ACHN (cell line): Measurements from ENCODE around the gene EXOC3L1.

ENCODE experiments used
- DNase-seq: peaks from one replicate; pipeline ENCODE4 v3.0.0-alpha.2; 2015
- in situ Hi-C: cut with HindIII; loops from 2 replicates; pipeline ENCODE4 v1.10.0; 2017; ENCODE audit warnings: low sequenced_read_pairs, low pct_ligation_motif_present, low pct_unique_long_range_greater_than_20kb

The EXOC3L1 gene

GRCh38 chr16:67190041-67190440 is at the start of gene EXOC3L1:
TSS of gene EXOC3L1 (minus strand) at chr16:67190136. CDS start at chr16:67189676, 460 bp downstream.
- DNase-seq = no peak
- in situ Hi-C loops = no loop called here

DNA sequence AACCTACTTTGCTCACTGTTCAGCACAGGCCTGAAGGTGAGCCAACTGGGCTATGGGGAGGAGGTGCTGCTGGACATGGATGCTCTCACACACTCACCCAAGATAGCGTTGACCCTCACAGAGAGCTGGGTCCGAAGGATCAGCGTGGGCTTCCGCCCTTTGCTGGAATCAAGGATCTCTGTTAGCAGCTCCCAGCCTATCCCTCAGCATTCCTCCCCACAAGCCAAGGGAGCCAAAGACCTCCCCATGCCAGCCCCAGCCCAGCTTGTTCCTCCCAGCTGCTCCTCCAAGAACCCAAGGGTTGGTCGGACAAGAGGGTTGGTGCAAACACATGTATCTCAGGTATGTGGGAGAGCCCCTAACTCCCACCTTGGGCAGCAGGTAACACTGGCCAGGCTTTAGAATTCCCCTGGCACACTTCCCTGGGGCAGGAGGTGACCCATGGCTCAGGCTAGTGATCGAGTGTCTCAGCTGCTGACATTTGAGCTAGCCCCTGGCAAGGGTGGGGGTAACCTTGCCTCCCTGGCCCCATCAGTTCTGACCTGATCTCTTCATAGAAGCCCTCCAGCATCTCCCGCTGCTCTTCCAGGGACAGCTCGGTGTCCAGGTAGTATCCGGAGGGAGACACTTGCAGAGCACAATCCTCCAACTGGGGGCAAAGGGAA is 49.0 kb upstream of the EXOC3L1 start:
- DNase-seq = no peak
- in situ Hi-C loops = no loop called here

DNA sequence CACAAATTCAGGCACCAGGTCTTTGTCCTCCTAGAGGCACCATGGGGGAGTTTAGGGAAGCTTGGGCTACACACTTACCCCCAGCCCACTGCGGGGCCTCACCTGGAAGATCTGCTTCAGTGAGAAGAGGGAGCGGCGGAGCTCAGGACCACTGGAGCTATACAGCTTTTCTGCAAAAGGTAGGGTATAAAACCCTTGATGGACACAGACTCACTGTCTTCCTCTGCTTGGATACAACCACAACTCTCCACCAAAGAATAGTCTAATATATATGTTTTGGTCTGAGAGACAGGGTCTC is 48.3 kb upstream of the EXOC3L1 start:
- no peak for DNase-seq
- in situ Hi-C loops = no loop called here

DNA sequence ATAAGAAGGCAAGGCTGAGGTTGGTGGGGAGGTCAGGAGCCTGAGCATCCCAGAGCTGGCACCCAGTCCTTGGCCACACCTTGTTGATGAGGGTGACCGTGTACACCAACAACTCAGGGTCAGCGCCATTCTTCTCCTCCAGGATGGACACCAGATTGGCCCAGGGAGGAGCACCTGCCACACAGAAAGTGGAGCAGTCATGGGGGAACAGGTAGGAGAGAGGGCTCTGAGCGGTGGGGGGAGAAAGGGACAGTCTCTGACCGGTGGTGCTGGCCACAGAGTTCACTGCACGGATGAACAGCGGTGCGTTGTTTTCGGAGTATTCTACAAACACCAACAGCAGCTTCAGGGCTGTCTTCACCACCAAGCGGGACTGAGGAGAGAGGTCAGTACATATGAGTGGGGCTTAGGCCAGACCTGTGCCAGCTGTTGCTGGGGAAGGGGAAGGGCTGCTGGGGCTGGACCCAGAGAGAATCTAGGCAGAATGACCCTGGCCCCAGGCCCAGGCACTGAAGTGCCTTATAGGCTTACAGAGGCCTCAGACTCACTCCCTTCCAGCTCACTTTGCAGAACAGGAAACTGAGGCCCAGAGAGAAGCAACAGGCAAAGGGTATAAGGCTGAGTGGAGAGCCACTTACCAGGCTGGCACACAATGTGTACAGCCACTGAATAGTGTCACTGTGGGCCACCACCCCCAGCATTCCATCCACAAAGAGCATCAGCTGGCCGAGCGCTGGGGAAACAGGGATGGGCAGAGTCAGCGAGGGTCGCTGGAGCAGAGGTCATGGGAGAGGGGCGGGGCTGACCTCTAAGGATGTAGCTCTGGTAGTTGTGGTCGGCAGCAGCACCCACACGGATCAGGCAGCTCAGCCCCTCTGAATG is 47.7 kb upstream of the EXOC3L1 start:
- in situ Hi-C loops = no loop called here
- DNase-seq = no peak

DNA sequence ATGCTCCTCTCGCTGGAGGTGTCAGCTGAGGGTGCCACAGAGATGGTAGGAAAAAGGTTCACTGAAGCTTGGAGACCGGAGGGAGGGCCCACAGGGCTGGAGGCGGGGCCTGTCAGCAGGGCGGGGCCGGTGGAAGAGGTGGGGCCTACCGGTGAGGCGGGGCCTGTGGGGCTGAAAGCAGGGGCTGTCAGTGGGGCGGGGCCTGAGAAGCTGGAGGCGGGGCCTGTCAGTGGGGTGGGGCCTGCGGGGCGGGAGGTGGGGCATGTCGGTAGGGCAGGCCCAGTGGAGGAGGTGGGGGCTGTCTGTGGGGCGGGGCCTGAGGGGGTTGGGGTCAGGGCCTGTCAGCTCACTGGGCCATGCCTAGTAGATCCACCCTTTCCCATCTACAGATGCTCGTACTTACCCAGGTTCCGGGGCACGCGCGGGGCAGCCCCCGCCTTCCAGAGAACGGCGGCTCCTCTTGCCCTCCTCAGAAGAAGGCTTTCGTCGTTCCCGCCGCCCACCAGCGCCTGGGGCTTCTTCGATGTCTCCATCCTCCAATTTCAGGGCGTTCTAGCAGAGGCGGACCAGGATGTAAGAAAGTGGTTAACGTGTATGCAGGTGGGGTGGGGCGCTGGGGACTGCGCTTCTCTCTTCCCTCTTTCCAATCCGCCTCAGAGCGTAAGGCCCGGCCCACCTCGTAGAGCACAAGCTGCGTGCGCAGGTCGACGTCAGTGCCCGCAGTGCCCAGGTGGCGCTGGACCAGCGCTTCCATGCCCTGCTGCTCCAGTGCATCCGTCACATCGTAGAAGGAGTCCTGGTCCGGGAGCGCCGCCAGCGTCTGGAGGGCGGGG is 46.8 kb upstream of the EXOC3L1 start:
- in situ Hi-C loops = no loop called here
- peak; percentile 71 for DNase-seq

GRCh38 chr16:67235816-67236562 is 46.1 kb upstream of the EXOC3L1 start:
- DNase-seq = no peak
- in situ Hi-C loops = no loop called here

- in situ Hi-C loops = no loop called here
- no peak for DNase-seq
Measured at GRCh38 chr16:67234180-67234597, 44.3 kb upstream of the EXOC3L1 start.

DNA sequence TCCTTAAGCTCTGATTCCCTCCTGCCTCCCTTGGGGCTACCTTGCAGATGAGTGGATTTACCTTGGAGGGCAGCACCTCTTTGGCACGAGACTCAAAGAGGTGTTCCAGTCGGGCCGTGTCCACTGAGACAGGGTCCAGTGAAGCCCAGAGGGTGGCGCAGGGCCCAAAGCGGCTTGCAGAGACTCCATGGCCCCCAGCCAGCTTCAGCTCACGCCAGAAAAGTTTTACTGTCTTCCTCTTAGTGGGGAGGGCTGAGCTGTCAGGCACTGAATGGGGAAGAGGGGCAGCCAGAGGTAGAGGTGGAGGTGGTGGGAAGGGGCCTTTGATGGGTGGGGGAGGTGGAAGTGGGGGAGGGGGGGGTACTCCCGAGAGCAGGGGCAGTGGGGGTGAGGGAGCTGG is 43.7 kb upstream of the EXOC3L1 start:
- in situ Hi-C loops = no loop called here

DNA sequence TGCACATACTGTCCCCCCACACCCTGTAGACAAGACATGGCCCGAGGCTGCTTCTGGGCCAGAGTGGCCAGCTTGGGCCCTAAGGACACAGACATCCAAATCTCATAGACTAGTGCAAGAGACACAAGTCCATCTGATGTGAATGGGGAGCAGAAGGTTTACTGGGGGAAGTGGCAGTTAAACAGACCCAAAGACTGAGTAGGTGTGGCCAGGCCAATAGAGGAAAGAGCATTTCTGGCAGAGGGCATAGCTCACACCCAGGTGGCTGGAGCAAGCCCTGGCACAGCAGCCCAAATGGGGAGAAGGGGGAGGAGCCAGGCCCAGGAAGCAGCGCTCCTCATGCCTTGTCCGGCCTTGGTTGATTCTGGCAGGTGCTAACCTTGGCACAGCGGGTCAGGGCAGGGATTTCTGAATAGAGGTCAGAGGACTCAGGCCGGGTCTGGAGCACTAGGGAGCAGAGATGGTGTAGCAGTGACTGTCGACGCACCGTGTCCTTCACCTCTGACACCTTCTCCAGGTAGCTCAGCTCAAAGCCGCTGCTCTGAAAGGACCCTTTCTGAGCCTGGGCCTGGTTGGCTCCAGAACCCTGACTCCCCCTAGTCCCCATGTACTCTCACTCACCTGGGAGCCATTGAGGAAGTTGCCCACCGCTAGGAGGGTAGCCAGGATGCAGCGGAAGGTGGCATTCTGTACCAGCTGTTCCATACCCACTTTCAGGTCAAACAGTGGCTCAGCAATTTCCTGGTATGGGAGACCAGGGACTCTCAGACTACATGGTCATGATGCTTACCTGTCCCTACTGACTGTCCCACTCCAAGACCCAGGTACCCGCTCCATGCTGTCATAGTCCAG is 41.1 kb upstream of the EXOC3L1 start:
- in situ Hi-C loops = no loop called here
- no peak for DNase-seq

More for the DNA sequence above, 43.7 kb upstream of the EXOC3L1 start:
- no peak for DNase-seq

DNA sequence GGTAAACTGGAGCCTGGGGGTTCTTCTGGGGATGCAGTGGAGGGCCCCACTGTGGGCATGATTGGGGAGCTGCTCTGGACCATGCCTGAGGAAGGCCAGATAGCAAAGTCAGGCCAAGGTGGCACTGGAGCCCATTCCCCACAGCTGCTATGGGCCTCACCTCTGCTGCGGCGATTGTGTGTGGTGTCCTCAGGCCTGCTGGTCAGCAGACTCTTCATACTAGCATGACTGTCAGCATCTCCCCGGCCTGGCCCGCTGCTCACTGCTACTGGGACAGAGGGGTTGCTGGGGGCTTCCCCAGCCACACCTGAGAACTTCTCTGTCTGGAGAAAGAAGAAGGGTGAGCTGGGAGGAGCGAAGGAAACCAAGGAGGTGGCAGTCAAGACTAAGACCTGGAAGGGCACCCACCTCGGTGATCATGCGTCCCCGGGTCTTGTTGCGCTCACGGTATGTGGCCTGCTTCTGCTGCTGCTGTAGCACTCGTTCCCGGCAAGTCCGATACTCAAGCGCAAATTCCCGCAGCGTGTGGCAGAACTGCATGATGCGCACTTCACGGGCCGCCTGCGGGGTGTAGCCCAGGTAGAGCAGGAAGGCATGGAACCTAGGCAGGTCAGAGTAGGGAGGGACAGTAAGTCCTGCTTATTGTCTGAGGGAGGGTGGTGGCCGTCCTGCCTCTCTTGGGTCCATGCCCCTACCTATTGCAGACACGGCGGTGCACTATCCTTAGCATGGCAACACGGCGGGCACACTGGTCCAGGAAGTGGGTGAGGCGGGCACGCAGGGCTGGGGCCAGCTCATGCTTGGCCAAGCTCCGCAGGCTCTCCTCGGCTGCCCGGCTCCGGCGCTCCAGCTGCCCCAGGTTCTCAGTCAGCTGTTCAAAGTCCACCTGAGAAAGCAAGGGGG is 40.2 kb upstream of the EXOC3L1 start:
- DNase-seq = no peak
- in situ Hi-C loops = no loop called here

DNA sequence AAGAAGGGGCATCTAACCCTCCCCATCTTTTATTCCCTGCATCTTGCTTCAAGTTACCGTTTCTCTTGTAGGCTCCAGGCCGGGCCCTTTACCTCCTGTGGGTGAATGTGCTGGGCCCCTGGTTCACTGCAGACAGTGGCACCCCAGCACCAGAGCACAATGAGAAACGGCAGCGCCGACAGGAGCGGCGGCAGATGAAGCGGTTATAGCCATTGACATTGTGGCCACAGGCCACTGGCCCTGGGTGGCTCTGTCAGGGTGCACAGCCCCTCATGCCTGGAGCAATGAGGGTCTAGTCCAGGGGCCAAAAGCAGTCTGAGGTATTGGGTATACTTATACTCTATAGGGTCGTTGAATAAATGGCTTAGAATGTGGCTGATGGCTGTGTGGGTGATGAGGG is 39.0 kb upstream of the EXOC3L1 start:
- no peak for DNase-seq
- in situ Hi-C loops = no loop called here

DNA sequence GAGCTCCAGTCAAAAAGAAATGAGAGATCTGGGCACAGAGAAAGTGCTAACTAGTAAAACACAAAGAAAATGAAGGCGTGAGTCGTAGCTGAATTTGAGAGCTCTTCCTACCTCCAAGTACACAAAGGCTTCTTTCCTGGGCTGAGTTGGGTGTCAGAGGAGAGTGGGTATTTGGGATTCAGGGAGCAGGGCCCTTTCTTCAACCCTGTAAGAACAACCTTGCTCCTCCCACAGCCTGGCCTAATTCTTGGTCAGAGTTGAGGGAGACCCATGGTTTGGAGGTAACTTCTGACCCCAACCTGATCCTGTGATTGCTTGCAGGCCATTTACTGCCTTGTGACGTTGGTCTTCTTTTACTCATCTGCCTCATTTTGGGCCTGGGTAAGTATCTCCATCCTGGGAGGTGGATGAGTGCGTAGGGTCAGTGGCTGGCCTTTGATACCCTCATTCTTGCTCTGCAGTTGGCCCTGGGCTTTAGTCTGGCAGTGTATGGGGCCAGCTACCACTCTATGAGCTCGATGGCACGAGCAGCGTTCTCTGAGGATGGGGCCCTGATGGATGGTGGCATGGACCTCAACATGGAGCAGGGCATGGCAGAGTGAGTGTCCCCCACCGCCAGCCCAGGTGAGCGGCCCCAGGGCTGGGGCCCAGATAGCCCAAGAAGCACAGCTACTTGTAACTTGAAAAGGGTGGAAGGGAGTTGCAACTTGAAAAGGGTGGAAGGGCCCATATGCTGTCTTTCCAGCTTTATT is 38.3 kb upstream of the EXOC3L1 start:
- in situ Hi-C loops = no loop called here
- no peak for DNase-seq

DNA sequence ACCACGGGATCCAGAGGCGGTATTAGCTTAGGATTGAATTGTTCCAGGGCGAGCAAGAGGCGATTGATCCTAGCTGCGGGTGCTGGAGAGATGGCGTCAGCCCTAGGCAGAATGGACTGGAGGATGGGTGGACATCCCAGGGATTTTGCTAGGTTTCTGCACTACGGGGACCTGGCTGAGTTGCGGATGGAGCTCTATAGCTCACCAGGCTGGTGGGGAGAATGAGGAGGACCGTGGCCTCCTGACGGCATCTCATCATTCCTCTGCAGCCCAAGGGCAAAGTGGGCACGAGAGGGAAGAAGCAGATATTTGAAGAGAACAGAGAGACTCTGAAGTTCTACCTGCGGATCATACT is 37.6 kb upstream of the EXOC3L1 start:
- in situ Hi-C loops = no loop called here
- no peak for DNase-seq

DNA sequence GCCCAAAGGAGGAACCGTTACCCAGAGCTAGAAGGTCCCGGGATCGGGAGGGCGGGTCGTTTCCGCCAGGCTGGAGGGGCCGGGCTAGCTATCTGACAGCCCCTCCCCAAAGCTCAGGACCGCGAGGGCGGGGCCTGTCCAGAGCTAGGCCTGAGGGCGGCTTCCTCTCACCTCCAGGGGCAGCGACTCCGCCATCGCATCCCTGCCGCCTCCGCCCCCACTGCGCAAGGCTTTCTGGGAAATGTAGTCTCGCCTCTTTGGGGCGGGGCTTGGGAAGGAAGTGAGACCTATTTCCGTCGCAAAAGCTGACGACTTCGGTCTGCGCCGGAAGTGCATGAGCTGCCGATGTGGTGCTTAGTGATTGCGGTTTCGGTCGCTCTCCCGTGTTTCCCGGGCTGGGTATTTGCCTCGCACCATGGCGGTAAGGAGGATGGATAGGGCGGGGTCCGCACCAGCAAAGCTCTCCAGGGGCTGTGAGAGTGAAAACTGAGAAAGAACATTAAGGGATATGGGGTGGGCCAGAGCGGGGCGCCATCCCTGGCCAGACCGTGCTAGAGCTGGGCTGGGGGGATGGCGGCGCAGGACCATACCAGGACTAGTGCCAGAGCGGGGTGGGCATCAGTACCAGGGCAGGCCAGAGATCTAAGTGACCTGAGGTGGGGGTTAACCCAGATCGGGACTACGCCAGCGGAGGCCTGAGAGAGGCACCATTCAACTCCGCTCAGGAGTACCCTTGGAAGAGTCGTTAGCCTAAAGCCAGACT is 37.0 kb upstream of the EXOC3L1 start, which contains the start of gene TMEM208:
TSS of gene TMEM208 (plus strand) at position 327 of the 763 bp plus-strand sequence. CDS start at position 416, 89 bp downstream.
- peak; percentile 100 for DNase-seq
- in situ Hi-C loops = no loop called here

- no peak for DNase-seq
- in situ Hi-C loops = no loop called here
Measured at GRCh38 chr16:67226295-67226803, 36.4 kb upstream of the EXOC3L1 start.
